ENCODE measurements around the gene ANGEL1. TPM values are rescaled to one million over a fixed set of nuclear protein-coding genes. Genes with fewer than 3 reads are reported as not detected.

Gene ANGEL1
- total RNA-seq, 4 donors from 2014 or later = 7.9 to 15.8 (median 11.3) TPM

DNA sequence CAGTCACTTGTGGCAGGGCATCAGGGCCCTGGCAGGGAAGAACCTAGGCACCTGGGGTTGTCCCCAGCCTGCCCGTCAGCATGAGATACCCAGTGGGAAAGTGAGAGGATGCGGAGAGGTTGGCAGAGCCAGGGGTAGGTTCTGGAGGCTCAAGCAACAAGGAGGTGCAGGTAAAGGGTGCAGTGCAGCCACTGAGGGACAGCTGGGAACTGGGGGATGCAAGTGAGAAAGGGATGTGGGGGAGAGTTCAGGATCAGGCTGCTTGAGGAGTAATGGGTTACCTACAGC, 32.7 kb downstream of the ANGEL1 start:
- Histone ChIP-seq H3K4me3 (no peak overlapping the region), H3K27me3 (no peaks in the 10 kb centered on the region), H3K9me3 (no peaks in the 10 kb centered on the region), H3K36me3 (peaks cover 0 to 74% (median 48%) of the 10 kb centered on the region in 4 donors), H3K27ac (replicated peaks in 1 of 4) (no peak overlapping the region), H3K4me1 (peaks cover 25 to 53% (median 39%) of the 10 kb centered on the region in 4 donors)
- TF ChIP-seq POLR2AphosphoS5 (IDR thresholded peaks at IDR 0.05) = no peak
- TF ChIP-seq, protein P1, sequence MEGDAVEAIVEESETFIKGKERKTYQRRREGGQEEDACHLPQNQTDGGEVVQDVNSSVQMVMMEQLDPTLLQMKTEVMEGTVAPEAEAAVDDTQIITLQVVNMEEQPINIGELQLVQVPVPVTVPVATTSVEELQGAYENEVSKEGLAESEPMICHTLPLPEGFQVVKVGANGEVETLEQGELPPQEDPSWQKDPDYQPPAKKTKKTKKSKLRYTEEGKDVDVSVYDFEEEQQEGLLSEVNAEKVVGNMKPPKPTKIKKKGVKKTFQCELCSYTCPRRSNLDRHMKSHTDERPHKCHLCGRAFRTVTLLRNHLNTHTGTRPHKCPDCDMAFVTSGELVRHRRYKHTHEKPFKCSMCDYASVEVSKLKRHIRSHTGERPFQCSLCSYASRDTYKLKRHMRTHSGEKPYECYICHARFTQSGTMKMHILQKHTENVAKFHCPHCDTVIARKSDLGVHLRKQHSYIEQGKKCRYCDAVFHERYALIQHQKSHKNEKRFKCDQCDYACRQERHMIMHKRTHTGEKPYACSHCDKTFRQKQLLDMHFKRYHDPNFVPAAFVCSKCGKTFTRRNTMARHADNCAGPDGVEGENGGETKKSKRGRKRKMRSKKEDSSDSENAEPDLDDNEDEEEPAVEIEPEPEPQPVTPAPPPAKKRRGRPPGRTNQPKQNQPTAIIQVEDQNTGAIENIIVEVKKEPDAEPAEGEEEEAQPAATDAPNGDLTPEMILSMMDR (IDR thresholded peaks at IDR 0.05) = no peak
- no peak for TF ChIP-seq POLR2A (IDR thresholded peaks at IDR 0.05; ENCODE audit: low read depth)
- no peak for TF ChIP-seq EP300 (IDR thresholded peaks at IDR 0.05)
- WGBS = 91% methylated on average over 2 of the region's 2 CpGs
- intact Hi-C loops (cut with DNase I) = no loop called here
- DNase-seq (ENCODE audit: extremely low spot score) = peak; percentile 91

DNA sequence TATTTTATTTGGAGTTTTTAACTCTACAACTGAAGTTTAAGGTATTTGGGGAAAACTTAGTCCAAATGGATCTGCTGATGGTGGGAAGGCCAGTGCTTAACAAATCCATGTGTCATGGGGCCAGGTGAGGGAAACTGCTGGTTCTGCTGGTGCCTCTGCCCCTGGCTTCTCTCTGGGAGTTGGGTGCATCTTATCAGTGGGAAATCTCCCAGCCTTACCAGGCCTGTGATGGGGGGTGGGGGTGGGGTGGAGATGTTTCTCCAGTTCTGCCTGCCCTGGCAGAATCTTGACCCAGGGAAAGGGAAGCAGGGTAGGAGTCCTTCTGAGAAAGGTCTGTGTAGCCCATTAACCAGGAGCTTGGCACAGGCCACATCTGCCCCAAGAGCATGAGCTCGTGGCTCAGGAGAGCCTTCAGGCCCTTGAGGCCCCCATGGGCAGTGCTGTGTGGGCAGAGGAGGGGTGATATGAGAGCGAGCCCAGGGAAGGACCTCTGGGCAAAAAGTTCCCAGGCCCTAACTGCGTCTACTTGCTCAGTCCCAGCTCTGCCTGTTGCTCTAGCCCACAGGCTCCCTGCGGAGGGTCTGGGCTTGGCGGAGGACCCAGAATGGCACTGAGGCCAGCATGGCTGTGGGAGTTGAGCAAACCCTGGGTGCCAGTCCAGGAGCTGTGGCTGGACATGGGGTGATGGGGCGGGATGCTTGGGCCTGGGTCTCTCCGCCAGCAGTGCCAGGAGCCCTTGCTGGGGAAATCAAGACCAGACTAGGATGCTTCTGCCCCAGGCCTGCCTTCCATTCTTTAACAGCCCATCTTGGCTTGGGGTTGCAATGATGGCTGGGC, 33.2 kb downstream of the ANGEL1 start:
- no peak overlapping the region for H3K27ac ChIP-seq (replicated peaks in 1 of 4)
- DNase-seq (ENCODE audit: extremely low spot score) = peak; percentile 77

DNA sequence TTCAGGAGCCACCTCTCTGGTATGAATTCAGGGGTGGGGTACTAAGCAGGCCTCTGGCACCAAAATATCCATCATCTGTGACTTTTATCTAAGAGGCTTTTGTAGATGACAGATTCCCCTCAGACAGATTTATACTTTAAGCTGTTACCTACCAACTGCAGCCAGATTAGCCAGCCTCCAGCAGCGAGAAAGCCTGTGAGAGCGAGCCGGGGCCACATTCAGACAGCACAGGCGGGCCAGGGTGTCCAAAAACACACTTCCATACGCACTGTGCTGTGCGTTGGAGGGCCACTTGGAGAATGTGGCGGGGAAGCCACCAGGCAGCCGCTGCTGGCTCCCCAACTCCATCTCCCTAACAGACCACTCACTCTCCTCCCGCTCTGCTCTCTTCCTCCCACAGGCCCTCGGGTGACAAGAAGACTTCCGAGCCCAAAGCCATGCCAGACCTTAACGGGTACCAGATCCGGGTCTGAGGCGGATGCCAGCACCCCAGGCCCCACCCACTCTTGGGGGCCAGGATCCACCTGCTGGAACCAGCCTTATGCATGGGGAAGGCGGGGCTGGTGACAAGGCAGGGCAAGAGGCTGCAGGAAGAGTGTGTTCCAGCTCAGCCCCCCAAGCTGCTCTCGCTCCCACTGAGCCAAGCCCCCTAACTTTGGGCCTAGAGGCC, 34.0 kb downstream of the ANGEL1 start:
- no peak for DNase-seq (ENCODE audit: extremely low spot score)
- no peak overlapping the region for H3K4me3 ChIP-seq
- no peak overlapping the region for H3K27ac ChIP-seq (replicated peaks in 1 of 4)
- H3K27me3 ChIP-seq = no peaks in the 10 kb centered on the region
- peaks cover 29 to 42% (median 36%) of the 10 kb centered on the region in 4 donors for H3K4me1 ChIP-seq
- intact Hi-C loops (cut with DNase I) = no loop called here
- no peak for TF ChIP-seq POLR2AphosphoS5 (IDR thresholded peaks at IDR 0.05)
- peaks cover 0 to 67% (median 53%) of the 10 kb centered on the region in 4 donors for H3K36me3 ChIP-seq
- H3K9me3 ChIP-seq = no peaks in the 10 kb centered on the region
- WGBS = 91% methylated on average over 15 of the region's 16 CpGs

More for the DNA sequence above, 33.2 kb downstream of the ANGEL1 start:
- intact Hi-C loops (cut with DNase I) = no loop called here
- Histone ChIP-seq H3K36me3 (peaks cover 0 to 74% (median 48%) of the 10 kb centered on the region in 4 donors), H3K9me3 (no peaks in the 10 kb centered on the region), H3K4me1 (peaks cover 25 to 47% (median 34%) of the 10 kb centered on the region in 4 donors), H3K4me3 (no peak overlapping the region), H3K27me3 (no peaks in the 10 kb centered on the region)
- TF ChIP-seq POLR2AphosphoS5 (IDR thresholded peaks at IDR 0.05) = no peak
- no peak for TF ChIP-seq EP300 (IDR thresholded peaks at IDR 0.05)
- TF ChIP-seq, protein P1 (IDR thresholded peaks at IDR 0.05) = no peak
- TF ChIP-seq POLR2A (IDR thresholded peaks at IDR 0.05; ENCODE audit: low read depth) = no peak
- WGBS = 100% methylated on average over 1 of the region's 7 CpGs

DNA sequence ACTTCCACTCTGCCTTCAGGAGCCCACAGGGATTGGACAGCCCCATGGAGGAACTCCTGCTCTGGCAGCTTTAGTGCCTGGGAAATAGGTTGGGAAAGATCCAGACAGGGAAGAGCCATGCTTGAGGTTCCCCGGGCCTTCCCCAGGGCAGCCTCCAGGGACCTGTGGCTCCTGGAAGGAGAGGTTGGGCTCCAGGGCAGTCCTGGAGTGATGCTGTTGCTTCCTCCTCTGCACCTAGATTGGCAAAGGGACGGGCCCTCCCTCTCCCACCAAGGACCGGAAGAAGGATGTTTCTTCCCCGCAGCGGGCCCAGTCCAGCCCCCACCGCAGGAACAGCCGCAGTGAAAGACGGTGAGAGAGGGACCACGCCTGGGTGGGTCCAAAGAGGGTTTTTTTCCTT, 35.0 kb downstream of the ANGEL1 start:
- peaks cover 0 to 58% (median 52%) of the 10 kb centered on the region in 4 donors for H3K36me3 ChIP-seq
- intact Hi-C loops (cut with DNase I) = no loop called here
- H3K4me1 ChIP-seq = peaks cover 34 to 44% (median 39%) of the 10 kb centered on the region in 4 donors

More for the DNA sequence above, 35.0 kb downstream of the ANGEL1 start:
- DNase-seq (ENCODE audit: extremely low spot score) = no peak
- WGBS = 81% methylated on average over 9 of the region's 9 CpGs
- no peak overlapping the region for H3K27ac ChIP-seq (replicated peaks in 1 of 4)
- TF ChIP-seq POLR2A (IDR thresholded peaks at IDR 0.05; ENCODE audit: low read depth) (no peak), POLR2AphosphoS5 (IDR thresholded peaks at IDR 0.05) (no peak), EP300 (IDR thresholded peaks at IDR 0.05) (no peak)
- TF ChIP-seq, protein P1 (IDR thresholded peaks at IDR 0.05) = no peak
- no peaks in the 10 kb centered on the region for H3K27me3 ChIP-seq
- no peaks in the 10 kb centered on the region for H3K9me3 ChIP-seq
- H3K4me3 ChIP-seq = no peak overlapping the region
